Activated effector memory CD4-positive, alpha-beta T cell treated with Interleukin-2 at 50 U/mL for 16 hours (primary cell): ENCODE data around the gene SYT14.
"Not testable (repeated sequence)": the region's sequence is repeated elsewhere in the genome, so short reads cannot be mapped to it uniquely, and the experiment has no call there.

Source experiments
- DNase-seq: peaks from one replicate; pipeline ENCODE4 v3.0.0-alpha.2; 2020

Gene SYT14

DNA sequence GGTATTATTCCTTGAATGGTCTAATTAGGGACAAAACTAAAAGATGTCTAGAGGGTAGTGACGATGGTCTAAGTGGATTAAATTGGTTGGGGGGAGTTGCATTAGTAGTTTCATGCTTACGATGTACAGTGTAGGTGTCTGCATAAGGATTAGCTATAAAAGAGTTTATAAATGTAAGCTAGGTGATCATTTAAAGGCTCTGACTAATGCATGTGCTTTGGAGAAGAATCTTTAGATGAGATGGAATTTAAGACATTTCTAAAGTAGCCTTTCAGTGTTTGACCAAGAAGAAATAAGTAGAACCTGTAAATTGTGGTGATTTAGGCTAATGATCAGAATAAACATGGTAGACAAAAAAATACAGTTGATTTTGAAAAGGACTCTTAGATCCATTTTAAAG, 7.4 kb downstream of the SYT14 start:
- DNase-seq: no peak

DNA sequence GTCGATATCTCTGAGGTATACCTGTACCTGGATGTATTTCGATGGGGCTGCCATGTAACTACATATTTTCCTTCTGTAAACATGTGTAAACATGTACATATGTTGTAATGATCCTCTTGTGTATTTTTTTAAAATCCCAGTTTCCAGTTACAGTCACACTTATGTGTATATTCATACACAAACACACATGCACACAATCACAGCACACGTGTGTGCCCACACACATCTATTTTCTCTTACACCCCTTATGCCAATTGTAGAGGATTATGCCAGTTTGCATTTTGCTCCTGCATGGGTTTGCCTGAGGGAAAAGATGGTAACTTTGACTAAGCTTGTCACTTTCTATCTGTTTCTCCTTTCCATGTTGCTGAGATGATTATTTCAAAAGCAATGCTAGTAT, 10.1 kb downstream of the SYT14 start:
- no peak for DNase-seq

DNA sequence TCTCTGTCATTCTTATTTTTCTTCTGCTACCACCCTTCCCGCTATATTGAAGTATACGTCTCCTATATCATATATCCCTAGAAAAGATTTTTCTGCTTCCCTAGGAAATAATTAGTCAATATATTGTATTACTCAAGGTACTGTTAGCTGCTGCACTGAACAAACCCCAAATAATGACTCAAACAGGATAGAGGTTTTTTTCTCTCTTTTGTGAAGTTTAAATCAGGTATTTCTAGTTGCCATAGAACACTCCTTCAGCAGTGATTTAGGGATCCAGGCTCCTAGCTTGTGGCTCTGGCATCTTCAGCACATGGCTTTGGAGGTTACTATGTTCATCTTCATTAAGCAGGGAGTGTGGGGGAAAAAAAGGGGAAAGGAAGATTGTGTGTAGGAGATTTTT, 18.1 kb downstream of the SYT14 start:
- no peak for DNase-seq

DNA sequence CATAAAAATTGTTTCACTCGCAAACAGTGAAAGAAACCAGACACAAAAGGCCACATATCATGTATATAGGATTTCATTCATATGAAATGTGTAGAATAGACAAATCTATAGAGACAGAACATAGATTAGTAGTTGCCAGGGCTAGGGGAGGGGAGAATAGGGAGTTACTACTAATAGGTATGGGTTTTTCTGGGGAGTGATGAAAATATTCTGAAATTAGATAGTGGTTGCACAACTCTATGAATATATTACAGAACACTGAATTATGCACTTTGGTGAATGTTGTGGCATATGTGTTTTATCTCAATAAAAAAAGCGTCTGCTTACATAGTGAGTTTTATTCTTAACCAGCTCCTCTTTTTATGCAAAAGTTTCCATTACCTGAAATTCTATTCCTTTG, 21.6 kb downstream of the SYT14 start:
- no peak for DNase-seq

GRCh38 chr1:209960926-209961325, 22.9 kb downstream of the SYT14 start:
- no peak for DNase-seq

DNA sequence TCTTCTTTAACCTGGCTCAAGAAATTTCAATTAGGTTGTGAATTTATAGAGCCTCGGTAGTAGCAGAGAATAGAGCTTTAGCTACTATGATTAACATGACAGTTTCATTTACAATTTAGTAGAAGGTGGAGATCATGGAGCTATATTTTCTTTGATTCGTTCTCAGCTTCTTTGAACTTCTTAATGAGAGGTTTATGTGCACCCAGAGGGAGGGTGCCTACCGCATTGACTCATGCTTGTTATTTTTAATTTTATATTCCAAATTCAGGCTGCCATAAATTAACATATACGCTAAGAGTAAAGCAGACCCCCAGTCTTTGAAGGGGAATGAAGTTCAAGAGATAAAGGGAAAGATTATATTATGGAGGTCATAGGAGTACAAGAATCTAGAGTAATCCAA, 24.4 kb downstream of the SYT14 start:
- no peak for DNase-seq

DNA sequence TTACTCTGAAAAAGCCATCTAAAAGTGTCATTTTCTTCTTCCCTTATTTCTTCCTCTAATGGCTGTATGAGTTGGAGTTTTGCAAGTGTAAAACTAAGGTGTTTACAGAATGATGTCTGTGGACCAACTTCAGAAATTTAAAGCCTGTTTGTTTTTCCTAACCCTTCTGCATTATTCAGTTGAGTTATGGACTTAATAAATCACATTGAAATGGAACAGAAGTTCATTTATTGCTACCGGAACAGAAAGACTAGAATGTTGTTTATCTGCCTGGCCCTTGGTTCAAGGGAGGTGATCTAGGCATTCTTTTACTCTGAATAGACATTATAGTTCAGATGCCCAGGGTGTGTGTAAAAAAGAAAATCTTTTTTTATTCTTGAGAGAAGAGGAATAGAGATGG, 24.8 kb downstream of the SYT14 start:
- DNase-seq: no peak

DNA sequence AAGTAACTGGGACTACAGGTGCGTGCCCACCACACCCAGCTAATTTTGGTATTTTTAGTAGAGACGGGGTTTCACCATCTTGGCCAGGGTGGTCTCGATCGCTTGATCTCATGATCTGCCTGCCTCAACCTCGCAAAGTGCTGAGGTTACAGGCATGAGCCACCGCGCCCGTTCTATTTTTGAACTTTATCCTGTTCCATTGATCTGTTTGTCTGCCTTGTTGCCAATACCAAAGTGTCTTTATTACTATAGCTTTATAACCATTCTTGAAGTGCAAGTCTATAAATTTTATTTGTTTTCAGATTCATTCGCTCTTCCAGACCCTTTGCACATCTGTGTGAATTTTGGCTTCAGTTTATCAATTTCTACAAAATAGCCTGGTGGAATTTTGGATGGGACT, 28.0 kb downstream of the SYT14 start:
- DNase-seq: no peak

- not testable (repeated sequence) for DNase-seq
Measured at GRCh38 chr1:209978721-209979120, 40.7 kb downstream of the SYT14 start.

DNA sequence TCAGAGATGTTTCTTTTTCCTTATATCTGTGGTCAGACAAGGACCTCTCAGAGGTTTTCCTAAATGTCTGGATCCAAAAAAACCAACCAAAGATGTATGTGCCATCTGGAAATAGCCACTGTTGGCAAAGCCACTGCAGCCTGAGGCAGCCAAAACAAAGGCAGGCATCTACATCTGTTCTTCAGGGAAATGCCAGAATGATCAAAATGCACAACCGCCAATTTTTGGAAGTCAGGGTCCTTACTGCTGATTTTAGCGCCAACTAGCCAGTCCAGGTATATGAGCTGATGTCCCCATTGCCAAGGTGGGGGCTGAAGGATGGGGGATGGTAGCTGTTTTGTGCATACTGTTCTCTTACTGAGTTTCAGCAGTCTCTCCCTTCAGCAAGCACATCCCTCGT, 45.9 kb downstream of the SYT14 start:
- no peak for DNase-seq

DNA sequence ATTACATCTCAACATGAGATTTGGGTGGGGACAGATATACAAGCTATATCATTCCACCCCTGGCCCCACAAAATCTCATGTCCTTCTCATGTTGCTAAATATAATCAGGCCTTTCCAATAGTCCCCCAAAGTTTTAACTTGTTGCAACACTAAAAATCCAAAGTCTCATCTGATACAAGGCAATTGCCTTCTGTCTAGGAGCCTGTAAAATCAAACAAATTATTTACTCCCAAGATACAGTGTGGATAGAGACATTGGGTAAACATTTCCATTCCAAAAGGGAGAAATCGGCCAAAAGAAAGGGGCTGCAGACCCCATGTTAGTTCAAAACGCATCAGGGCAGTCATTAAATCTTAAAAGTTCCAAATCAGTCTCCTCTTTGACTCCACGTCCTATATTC, 47.0 kb downstream of the SYT14 start:
- DNase-seq: no peak

- DNase-seq: no peak
Measured at GRCh38 chr1:209988706-209989105, 50.7 kb downstream of the SYT14 start.

DNA sequence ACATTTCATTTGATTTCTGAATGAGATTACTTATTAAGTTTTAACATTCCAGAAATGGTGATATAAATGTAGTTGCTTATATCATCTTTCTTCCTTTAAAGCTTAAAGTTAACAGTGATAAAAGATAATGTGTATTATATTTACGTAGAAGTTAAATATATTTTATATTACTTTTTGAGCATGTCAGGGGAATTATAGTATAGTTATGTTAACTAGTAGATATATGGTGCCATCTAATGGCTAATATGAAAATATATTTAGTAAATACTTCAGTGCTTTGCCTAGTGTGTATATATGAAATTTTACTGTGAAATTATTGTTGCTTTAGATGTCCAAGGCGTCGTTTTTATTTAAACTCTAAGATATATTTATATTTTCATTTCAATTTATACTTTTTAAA, 51.5 kb downstream of the SYT14 start:
- no peak for DNase-seq

GRCh38 chr1:209993061-209993830, 55.2 kb downstream of the SYT14 start:
- no peak for DNase-seq

GRCh38 chr1:209996348-209996747, 58.3 kb downstream of the SYT14 start:
- DNase-seq: no peak

DNA sequence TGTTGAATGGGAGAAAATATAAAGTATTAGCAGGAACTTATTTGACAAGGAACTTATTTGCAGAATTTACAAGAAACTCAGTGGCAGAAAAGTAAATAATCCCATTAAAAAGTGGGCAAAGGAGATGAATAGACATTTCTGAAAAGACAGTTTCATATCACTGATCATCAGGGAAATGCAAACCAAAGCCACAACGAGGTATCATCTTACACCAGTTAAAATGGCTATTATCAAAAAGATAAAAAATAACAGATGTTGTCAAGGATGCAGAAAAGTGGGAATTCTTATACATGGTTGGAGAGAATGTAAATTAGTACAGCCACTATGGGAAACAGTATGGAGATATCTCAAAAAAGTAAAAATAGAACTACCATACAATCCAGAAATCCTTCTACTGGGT, 61.0 kb downstream of the SYT14 start:
- DNase-seq: no peak

DNA sequence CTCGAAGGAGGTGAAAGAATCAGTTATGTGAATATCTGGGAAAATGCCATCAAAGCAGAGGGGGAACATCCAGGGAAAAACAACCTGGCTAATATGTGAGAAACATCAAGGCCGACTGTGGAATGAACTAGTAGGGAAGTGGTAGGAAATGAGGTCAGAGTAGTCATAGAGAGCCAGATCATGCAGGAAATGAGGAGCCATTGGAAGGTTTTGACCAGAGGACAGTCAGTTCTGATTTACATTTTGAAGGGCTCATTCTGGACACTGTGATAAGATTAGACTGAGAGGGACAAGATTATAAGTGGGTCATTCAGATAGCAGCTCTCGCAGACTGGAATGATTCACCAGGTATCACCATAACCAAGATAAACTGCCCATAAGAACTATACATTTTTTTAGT, 63.7 kb downstream of the SYT14 start:
- DNase-seq: no peak

- no peak for DNase-seq
Measured at GRCh38 chr1:210003501-210003900, 65.5 kb downstream of the SYT14 start.

- no peak for DNase-seq
Measured at GRCh38 chr1:210010161-210010560, 72.1 kb downstream of the SYT14 start.

DNA sequence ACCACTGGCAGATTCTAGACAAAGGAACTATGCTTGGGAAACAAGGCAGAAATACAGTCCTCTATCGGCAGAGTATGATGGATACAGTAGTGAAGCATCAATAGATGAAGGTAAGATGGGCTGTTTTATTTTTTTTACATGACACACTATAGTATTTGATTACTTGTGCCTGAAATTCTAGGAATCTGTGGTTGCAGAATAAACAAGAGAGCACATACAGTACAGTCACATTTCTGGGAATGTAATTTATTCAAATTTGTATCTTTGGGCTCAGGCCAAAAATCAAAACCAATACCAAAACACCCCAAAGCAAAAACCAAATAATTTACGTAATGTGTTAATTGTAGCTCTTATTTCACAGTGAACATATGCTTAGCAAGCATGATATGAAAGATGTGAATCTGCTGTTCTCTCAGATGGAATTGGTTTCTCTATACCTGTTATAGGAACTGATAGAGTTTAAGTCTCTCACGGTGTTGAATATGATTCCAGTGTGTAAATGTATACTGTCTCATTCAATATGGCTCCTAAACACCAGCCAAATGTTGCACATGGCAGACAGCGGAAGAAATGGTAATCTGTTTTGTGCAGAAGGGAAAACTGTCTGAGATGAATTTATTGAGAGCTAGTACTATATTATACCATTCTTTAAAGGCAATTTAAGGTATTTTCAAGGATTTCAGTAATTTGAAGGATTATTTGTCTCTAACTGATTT, 83.3 kb downstream of the SYT14 start:
- no peak for DNase-seq

GRCh38 chr1:210022044-210022443, 84.0 kb downstream of the SYT14 start:
- DNase-seq: no peak

DNA sequence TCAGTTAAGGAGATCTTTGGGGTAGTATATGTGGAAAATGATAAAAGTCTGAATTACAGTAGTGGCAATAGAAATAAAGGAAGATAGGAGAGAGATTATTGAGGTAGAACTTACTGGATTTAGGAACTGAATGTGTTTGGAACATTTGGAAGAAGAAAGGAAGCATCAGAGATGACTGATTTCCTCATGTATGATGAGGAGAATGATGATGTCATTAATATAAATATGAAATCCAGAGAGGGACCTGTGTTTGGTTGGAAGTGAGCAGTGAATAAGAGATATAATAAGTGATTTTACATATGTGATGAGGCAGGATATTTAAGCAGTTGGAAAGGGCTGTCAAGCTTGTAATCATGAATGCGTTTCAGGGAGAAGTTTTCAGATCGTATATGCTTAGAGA, 86.3 kb downstream of the SYT14 start:
- no peak for DNase-seq

GRCh38 chr1:210024996-210025395, 87.0 kb downstream of the SYT14 start:
- no peak for DNase-seq

GRCh38 chr1:210025870-210026269, 87.9 kb downstream of the SYT14 start:
- DNase-seq: no peak

DNA sequence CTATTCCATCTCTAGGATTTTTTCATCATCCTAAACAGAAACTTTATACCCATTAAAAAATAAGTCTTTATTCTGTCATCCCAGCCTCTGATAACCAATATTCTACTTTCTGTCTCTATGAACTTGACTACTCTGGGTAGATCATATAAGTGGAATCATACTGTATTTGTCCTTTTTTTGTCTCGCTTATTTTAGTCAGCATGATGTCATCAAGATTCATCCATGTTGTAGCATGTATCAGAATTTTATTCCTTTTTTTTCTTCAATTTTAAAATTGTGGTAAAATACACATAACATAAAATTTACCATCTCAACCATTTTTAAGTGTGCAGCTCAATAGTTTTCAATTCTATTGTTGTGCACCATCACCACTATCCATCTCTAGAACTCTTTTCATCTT, 90.0 kb downstream of the SYT14 start:
- DNase-seq: no peak
